ENCODE measurements around the gene SLC40A1.

SLC40A1 gene

GRCh38 chr2:189514104-189514503 is 66.5 kb downstream of the SLC40A1 start:
- DNase-seq (ENCODE audit: low spot score), result no peak
- no peak for FAIRE-seq

GRCh38 chr2:189512879-189513278 is 67.7 kb downstream of the SLC40A1 start:
- DNase-seq (ENCODE audit: low spot score) (no peak), FAIRE-seq (no peak)

- FAIRE-seq (no peak), DNase-seq (ENCODE audit: low spot score) (no peak)
Measured at GRCh38 chr2:189511960-189512319, 68.6 kb downstream of the SLC40A1 start.

- FAIRE-seq (no peak), DNase-seq (ENCODE audit: low spot score) (no peak)
Measured at GRCh38 chr2:189511210-189511959, 69.2 kb downstream of the SLC40A1 start.

Data from RCC 7860 (cell line).